Smooth muscle cell (in vitro differentiated cells): ENCODE measurements around the gene MXRA7. TPM values are rescaled to one million over a fixed set of nuclear protein-coding genes. Genes with fewer than 3 reads are reported as not detected.
A peak's percentile ranks its signal among the peaks of the same experiment; 100 is the strongest.

ENCODE experiments used
- DNase-seq: peaks from one replicate; lab custom pipeline; 2025; ENCODE audit not compliant: unreplicated experiment; lab: John Stamatoyannopoulos, UW
- H2AFZ ChIP-seq: fragments of 200-600 bp; sonication (generic); 2 replicates; pipeline ENCODE4 v1.6.0; 2016; ENCODE audit warnings: antibody characterized with exemption, low read depth, mild to moderate bottlenecking
- H3F3A ChIP-seq: fragments of 200-600 bp; sonication (generic); 2 replicates; pipeline ENCODE4 v1.6.0; 2017; ENCODE audit warnings: antibody characterized with exemption, low read depth
- H3K27ac ChIP-seq: fragments of 200-600 bp; sonication (generic); 2 replicates; pipeline ENCODE4 v1.5.1; 2016; ENCODE audit warnings: low read depth, mild to moderate bottlenecking
- H3K27me3 ChIP-seq: fragments of 200-600 bp; sonication (generic); 2 replicates; pipeline ENCODE4 v1.6.1; 2016; ENCODE audit warnings: low read depth, mild to moderate bottlenecking
- H3K36me3 ChIP-seq: fragments of 200-600 bp; sonication (generic); 2 replicates; pipeline ENCODE4 v1.5.1; 2016; ENCODE audit warnings: low read depth
- H3K4me1 ChIP-seq: fragments of 200-600 bp; sonication (generic); 2 replicates; pipeline ENCODE4 v1.5.1; 2016; ENCODE audit warnings: low read depth
- H3K4me2 ChIP-seq: fragments of 200-600 bp; sonication (generic); 2 replicates; pipeline ENCODE4 v1.6.0; 2016; ENCODE audit warnings: mild to moderate bottlenecking
- H3K4me3 ChIP-seq: fragments of 200-600 bp; sonication (generic); 2 replicates; pipeline ENCODE4 v1.5.1; 2016; ENCODE audit warnings: mild to moderate bottlenecking
- H3K79me2 ChIP-seq: fragments of 200-600 bp; sonication (generic); 2 replicates; pipeline ENCODE4 v1.6.0; 2016; ENCODE audit warnings: low read depth, mild to moderate bottlenecking
- H3K9ac ChIP-seq: fragments of 200-600 bp; sonication (generic); 2 replicates; pipeline ENCODE4 v1.6.0; 2016; ENCODE audit warnings: low read depth
- H3K9me3 ChIP-seq: fragments of 200-600 bp; sonication (generic); replicated peaks from 2 replicates; pipeline ENCODE4 v1.5.1; 2016; ENCODE audit warnings: low read depth
- H4K20me1 ChIP-seq: fragments of 200-600 bp; sonication (generic); 2 replicates; pipeline ENCODE4 v1.6.0; 2016; ENCODE audit warnings: low read depth
- CTCF ChIP-seq: fragments of 200-600 bp; sonication (generic); IDR thresholded peaks from 2 replicates; pipeline ENCODE4 v1.5.1; 2017; ENCODE audit warnings: borderline replicate concordance, mild to moderate bottlenecking, antibody characterized with exemption; ENCODE audit not compliant: insufficient read depth, poor library complexity, severe bottlenecking
- WGBS: methylation state at CpG from one replicate; pipeline ENCODE4 v1.1.7; 2016; ENCODE audit warnings: low lambda C conversion rate; 5-methylcytosine and 5-hydroxymethylcytosine counted together
- polyA plus RNA-seq: library from polyadenylated mRNA; unstranded; fragments of >200 nt; fragmentation: Nextera tagmentation; extraction: Ambion mirVana; gene quantifications from 2 replicates; pipeline ENCODE4 v1.2.1, GENCODE V29; 2016
- total RNA-seq: library from RNA; depleted of rRNA; stranded (reverse); fragments of >200 nt; gene quantifications from 2 replicates; pipeline ENCODE4 v1.2.3, GENCODE V29; 2014

MXRA7 gene
- total and polyA plus RNA-seq, 2 experiments from 2014 or later: 134 to 158 TPM

- WGBS: 80% methylated on average over 3 of the region's 3 CpGs
- no peak for DNase-seq
These were observed 50.1 kb downstream of the MXRA7 start for GRCh38 chr17:76660656-76661042.

GRCh38 chr17:76659928-76660655 lies 50.7 kb downstream of the MXRA7 start:
- H3K4me3 ChIP-seq: no peak overlapping the region
- H3K9me3 ChIP-seq: no peaks in the 10 kb centered on the region
- TF ChIP-seq CTCF: no peak
- H3K79me2 ChIP-seq: no peaks in the 10 kb centered on the region
- no peaks in the 10 kb centered on the region for H3F3A ChIP-seq
- H3K36me3 ChIP-seq: no peaks in the 10 kb centered on the region
- peaks cover 8% of the 10 kb centered on the region for H3K4me1 ChIP-seq
- peak overlapping the region; percentile 67 for H3K4me2 ChIP-seq
- H2AFZ ChIP-seq: no peak overlapping the region
- WGBS: 31% methylated on average over 13 of the region's 13 CpGs
- no peaks in the 10 kb centered on the region for H3K27me3 ChIP-seq
- H4K20me1 ChIP-seq: no peaks in the 10 kb centered on the region
- H3K9ac ChIP-seq: no peak overlapping the region
- DNase-seq: no peak
- no peak overlapping the region for H3K27ac ChIP-seq

More at GRCh38 chr17:76660656-76661042, 50.1 kb downstream of the MXRA7 start:
- Histone ChIP-seq H3K79me2 (no peaks in the 10 kb centered on the region), H2AFZ (no peak overlapping the region), H3K4me1 (peaks cover 8% of the 10 kb centered on the region), H3K4me2 (no peak overlapping the region), H3F3A (no peaks in the 10 kb centered on the region), H3K9me3 (no peaks in the 10 kb centered on the region), H4K20me1 (no peaks in the 10 kb centered on the region), H3K27ac (no peak overlapping the region), H3K27me3 (no peaks in the 10 kb centered on the region), H3K9ac (no peak overlapping the region), H3K4me3 (no peak overlapping the region), H3K36me3 (no peaks in the 10 kb centered on the region)
- TF ChIP-seq CTCF: no peak

GRCh38 chr17:76658242-76658662 lies 52.5 kb downstream of the MXRA7 start:
- TF ChIP-seq CTCF: no peak
- DNase-seq: no peak
- no peak overlapping the region for H3K4me3 ChIP-seq
- H3K79me2 ChIP-seq: no peaks in the 10 kb centered on the region
- H3K4me1 ChIP-seq: peaks cover 8% of the 10 kb centered on the region
- H3K9ac ChIP-seq: no peak overlapping the region
- H3F3A ChIP-seq: no peaks in the 10 kb centered on the region
- H3K27ac ChIP-seq: no peak overlapping the region
- no peaks in the 10 kb centered on the region for H3K27me3 ChIP-seq
- WGBS: 88% methylated on average over 5 of the region's 5 CpGs
- no peak overlapping the region for H2AFZ ChIP-seq
- no peak overlapping the region for H3K4me2 ChIP-seq
- H4K20me1 ChIP-seq: no peaks in the 10 kb centered on the region
- no peaks in the 10 kb centered on the region for H3K9me3 ChIP-seq
- no peaks in the 10 kb centered on the region for H3K36me3 ChIP-seq

GRCh38 chr17:76657505-76658241 lies 53.1 kb downstream of the MXRA7 start:
- no peak for TF ChIP-seq CTCF
- Histone ChIP-seq H2AFZ (no peak overlapping the region), H3F3A (no peaks in the 10 kb centered on the region), H4K20me1 (no peaks in the 10 kb centered on the region), H3K36me3 (no peaks in the 10 kb centered on the region), H3K9me3 (peaks cover 1% of the 10 kb centered on the region), H3K79me2 (no peaks in the 10 kb centered on the region), H3K27me3 (no peaks in the 10 kb centered on the region), H3K4me2 (no peak overlapping the region), H3K4me1 (peaks cover 8% of the 10 kb centered on the region), H3K9ac (no peak overlapping the region), H3K4me3 (no peak overlapping the region), H3K27ac (no peak overlapping the region)
- WGBS: 93% methylated on average over 8 of the region's 8 CpGs
- no peak for DNase-seq
